GM21423 (cell line): ENCODE measurements around the gene TAF1A.
A peak's percentile ranks its signal among the peaks of the same experiment; 100 is the strongest.
"Not testable (repeated sequence)": the region's sequence is repeated elsewhere in the genome, so short reads cannot be mapped to it uniquely, and the experiment has no call there.

ENCODE experiments used
- ATAC-seq: cut with Tn5 transposase; IDR thresholded peaks from one replicate; pipeline ENCODE4 v1.9.1; 2021; ENCODE audit warnings: mild to moderate bottlenecking, moderate library complexity; ENCODE audit not compliant: unreplicated experiment

The TAF1A gene

DNA sequence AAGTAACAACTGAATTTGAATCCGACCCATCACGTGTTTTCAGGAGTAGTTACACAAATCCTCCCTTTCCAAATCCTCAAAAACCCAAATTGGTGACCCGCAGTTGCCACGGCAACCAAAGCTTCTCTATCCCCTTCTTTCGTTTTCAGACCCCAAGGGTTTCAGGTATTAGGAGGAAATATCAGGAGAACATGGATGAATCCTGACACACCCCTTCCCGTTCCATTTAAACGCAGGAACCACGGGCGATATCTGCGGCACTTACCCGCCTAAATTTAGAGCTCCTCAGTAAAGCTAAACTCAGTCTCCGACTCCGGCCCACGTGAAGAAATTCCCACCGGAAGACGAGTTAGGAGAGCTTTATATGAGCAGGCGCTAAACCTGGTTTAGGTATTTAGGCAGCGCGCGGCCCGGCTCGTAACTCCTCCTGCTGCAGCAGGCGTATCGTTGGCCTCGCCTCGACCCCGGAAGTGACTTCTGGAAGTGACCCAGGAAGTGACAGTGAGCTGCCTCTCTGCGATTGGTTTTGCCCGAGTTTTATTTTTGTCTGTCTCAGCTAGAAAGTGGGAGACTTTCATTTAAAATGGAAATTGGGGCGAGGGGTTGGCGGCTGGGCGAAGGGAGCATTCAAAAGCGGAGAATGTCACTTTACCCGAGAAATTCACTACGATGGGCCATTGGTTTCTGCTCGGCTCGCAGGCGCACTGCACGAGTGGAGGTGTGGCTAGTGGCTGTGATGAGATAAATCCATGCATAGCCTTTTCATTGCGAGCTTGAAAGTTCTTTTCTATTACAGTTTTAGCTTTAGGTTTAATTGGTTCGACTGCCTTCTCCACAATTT, at the start of gene TAF1A:
TAF1A (minus strand) TSS at position 472 of the 841 bp plus-strand sequence.
- ATAC-seq, result peak; percentile 100

DNA sequence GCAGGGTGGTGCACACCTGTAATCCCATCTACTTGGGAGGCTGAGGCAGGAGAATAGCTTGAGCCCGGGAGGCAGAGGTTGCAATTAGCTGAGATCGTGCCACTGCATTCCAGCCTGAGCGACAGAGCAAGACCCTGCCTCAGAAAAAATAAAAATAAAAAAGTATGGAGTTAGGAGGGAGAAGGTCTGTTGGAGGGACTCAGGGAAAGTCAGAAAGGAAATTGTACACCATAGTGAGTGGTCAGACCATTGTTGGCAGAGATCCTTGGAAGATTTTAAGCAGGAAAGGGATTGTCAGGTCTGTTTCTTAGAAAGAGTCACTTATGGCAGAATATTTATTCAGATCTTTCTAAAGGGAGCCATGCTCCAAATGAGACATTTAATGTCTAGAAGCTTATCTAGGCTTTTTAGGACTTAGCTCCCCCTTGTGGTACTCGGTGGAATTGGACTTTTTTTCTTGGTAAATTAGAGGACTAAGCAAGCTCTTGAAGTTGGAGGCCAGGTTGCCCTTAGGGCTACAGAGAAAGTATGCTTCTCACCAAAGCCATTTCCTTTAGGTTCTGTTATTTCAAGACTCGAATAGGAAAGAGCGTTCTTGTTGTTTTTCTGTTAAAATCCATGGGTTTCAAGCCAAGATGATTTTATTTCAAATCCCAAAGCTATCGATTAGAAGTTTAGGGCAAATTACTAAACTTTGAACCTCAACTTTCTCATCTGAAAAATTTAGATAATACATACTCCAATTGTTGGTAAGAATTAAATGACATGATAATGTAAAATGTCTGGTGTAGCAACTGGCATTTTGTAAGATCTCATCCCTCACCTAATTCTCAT, 44.7 kb upstream of the TAF1A start:
- ATAC-seq, result peak; percentile 76

DNA sequence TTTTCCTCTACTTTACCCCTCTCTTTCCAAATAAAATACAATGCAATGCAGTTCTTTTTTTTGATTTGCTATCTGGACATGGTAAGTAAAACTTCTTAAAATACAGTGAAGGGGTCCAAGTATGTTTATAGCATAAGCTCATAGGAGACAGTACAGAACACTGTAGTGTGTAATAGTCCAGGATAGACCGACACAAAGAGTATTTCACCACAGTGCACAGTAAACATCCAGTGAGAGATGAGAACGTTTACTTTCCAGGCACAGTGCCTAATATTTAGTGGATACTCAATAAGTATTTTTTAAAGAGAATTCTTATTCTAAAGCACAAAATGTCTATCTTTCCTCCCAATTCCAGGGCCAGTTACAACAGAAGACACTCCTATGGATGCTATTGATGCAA, 43.0 kb upstream of the TAF1A start:
- no peak for ATAC-seq

- no peak for ATAC-seq
Observed at GRCh38 chr1:222631611-222632208, 42.0 kb upstream of the TAF1A start.

DNA sequence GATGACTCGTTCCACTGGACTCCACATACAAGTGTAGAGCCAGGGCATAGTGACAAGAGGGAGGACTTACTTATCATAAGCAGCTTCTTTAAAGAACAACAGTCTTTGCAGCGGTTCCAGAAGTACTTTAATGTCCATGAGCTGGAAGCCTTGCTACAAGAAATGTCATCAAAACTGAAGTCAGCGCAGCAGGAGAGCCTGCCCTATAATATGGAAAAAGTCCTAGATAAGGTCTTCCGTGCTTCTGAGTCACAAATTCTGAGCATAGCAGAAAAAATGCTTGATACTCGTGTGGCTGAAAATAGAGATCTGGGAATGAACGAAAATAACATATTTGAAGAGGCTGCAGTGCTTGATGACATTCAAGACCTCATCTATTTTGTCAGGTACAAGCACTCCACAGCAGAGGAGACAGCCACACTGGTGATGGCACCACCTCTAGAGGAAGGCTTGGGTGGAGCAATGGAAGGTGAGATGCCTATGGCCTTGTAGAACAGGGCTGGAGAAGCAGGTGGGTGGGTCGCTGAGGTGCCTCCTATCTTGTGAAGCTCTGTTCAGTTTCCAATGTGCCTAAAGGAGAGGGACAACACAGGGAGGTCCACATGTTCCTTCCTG, 40.3 kb upstream of the TAF1A start:
- ATAC-seq, result no peak

DNA sequence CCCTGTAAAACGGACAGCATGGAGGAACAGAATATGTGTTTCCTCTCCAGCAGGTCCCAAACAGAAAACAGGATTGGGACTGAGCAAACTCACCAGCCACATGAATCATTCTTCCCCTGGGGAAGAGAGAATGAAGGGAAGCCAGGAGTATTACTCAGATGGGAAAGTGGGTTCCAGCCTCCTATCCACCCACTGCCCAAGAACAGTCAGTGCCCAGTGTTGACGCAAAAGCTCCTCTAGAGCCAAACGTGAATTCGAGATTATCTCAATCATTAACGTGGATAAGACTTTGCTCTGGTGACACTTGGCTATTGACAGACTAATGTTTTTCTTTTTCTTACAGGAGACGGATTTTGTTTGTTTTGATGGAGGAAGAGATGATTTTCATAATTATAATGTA, 37.5 kb upstream of the TAF1A start:
- ATAC-seq, result no peak

DNA sequence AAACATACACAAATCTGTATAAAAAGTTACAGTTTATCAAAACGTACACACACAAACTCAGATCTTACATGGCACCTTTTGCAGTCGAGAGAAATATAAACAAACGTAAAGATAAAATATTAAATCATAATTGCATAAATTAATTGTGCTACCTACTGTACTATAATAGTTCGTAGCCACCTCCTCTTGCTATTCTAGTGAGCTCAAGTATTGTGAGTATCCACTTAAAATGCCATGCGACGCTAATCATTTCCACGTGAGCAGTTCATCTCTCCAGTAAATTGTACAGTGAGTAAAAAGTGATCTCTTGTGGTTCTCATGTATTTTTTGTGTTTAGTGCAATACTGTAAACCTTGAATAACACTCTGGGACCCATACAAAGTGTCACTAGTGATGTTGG, 34.5 kb upstream of the TAF1A start:
- ATAC-seq, result no peak

- no peak for ATAC-seq
Observed at GRCh38 chr1:222623458-222623857, 33.7 kb upstream of the TAF1A start.

DNA sequence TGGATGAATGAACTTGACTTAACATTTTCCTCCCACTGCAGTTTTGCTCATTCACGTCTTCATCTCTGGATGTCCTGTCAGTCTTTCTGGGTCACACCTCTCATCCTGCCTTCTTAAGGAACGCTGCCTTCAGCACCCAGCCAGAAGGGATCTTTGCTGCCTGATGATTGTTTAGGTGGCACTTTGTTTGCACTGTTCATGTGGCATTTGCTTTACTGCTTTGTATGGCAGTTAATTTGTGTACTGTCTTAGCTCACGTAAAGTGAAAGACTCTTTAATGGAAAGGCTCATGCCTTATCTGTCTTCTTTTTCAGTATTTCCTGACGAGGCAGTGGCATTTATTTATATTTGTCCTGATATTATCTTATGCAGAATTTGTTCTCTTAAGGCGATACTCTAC, 33.0 kb upstream of the TAF1A start:
- no peak for ATAC-seq

DNA sequence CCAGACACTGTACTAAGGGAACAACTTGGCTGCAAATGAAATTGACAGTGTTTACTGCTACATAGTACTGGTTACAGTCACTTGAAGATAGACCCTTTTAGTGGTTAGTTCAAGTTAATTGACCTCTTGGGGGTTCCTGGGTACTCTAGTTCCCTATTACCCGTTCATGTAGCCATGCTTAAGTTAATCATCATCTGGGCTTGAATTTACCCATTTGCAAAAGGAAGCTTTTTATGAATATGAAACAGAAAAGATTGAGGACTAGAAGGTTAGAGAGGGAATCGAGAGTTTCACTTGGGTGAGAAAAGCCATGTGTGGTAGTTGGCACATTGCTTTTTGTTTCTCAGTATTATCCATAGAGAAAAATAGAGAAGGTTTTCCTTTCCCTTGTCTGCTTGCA, 30.8 kb upstream of the TAF1A start:
- peak; percentile 35 for ATAC-seq

GRCh38 chr1:222618880-222619596, 29.3 kb upstream of the TAF1A start:
- ATAC-seq, result no peak

DNA sequence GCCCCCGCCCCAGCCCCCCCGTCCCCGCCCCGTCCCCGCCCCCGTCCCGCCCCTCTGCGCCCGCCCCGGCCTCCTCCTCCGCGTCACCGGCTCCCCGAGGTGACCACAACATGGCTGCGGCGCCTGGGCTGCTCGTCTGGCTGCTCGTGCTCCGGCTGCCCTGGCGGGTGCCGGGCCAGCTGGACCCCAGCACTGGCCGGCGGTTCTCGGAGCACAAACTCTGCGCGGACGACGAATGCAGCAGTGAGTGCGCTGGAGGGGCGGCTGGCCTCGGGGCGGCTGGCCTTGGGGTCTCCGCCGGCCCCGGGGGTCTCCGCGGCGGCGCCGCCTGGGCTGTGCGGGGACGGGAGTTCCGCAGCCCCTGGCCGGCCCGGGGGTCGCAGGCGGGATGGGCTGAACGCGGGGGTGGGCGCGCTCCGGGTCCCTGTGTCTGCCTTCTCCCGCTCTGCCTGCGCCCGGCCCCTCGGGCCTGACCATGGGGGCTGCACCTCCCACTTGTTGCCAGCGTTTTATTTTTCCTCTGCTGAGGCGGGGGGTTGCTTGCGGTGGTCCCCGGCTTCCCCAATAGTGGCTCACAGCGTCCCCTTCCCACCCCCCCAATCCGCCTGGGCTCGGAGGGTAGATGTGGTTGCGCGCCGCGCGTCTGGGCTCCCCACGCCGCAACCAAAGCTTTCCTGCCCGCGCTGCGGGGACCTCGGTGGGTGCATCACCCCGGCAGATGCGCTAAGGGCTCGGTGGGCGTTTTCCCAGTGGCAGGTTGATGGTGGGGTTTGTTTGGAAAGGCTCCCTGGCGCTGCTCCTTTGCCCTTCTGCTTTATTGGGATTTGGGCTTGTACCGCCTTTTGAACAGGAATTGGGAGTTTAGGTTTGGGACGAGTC, 28.5 kb upstream of the TAF1A start, which contains the start of gene MIA3:
MIA3 (plus strand) TSS at position 97 of the 879 bp plus-strand sequence; CDS start at position 111, 14 bp downstream.
- peak; percentile 59 for ATAC-seq

DNA sequence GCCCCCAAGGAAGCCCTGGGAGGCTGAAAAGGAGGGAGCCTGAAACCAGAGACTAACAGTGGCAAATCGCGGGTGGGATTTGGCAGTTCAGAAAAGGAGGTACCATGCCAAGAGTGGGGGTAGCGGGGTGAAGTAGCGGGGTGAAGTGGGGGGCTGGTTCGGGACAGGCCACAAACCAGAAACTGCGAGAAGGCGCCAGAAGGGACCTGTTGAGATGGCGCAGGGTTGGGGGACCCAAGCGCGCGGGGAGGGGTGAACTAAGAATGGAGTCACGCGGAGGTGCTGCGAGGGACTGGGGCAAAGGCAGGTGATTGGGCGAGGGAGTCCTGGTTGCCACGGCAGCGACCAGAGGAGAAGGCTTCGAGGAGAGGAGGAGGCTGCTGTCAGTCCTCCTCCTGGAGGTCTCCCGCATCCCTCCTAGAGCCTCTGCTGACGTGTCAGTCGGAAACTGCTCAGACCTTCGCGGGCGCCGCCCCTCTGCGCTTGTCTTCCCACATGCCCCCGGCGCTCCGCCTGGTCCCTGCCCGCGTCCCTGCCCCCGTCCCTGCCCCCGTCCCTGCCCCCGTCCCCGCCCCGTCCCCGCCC, 27.7 kb upstream of the TAF1A start:
- ATAC-seq, result peak; percentile 77

- ATAC-seq, result no peak
Observed at GRCh38 chr1:222616525-222616924, 26.8 kb upstream of the TAF1A start.

DNA sequence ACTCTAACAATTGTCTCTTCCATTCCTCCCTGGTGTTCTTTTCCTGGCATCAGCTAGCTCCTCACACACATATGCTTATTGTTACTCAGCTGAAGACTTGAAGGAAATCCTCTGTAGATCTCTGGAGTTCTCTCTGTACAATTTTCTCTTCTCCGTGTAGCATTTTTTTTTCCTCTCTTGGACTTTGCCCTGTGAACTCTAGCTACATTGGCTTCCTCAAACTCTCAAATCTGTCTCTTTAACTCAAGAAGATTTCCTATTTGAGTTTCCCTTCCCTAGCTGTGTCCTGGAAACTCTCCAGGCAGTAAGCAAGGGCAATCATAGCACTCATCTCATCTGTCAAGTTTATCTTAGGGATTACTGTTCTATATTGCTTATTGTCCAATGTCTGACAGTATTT, 23.9 kb upstream of the TAF1A start:
- no peak for ATAC-seq

DNA sequence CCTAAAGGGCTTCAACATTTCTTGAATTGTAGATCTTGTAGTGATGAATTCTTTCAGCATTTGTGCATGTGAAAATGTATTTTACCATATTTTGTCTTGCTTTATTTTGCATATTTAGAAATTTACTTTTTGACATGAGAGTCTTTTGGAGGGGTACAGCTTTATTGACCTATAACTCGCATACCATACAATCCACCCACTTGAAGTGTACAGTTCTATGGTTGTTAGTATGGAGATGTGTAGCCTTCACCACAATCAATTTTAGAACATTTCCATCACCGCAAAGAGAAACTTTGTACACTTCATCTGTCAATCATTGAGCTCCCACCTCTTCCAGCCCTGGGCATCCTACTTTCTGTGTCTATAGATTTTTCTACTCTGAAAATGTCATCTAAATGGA, 21.0 kb upstream of the TAF1A start:
- no peak for ATAC-seq

DNA sequence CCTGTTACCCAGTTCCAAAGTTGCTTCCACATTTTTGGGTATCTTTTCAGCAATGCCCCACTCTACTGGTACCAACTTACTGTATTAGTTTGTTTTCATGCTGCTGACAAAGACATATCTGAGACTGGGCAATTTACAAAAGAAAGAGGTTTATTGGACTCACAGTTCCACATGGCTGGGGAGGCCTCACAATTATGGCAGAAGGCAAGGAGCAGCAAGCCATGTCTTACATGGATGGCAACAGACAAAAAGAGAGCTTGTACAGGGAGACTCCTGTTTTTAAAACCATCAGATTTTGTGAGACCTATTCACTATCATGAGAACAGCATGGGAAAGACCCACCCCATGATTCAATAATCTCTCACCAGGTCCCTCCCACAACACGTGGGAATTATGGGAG, 19.4 kb upstream of the TAF1A start:
- ATAC-seq, result not testable (repeated sequence)

GRCh38 chr1:222606757-222607156, 17.0 kb upstream of the TAF1A start:
- ATAC-seq, result no peak

- no peak for ATAC-seq
Observed at GRCh38 chr1:222601257-222601656, 11.5 kb upstream of the TAF1A start.
